Measurements from ENCODE around the gene RNF14. TPM values are rescaled to one million over a fixed set of nuclear protein-coding genes. Genes with fewer than 3 reads are reported as not detected.
"Not testable (repeated sequence)": the region's sequence is repeated elsewhere in the genome, so short reads cannot be mapped to it uniquely, and the experiment has no call there.

Gene RNF14
- total RNA-seq, 1 donor from 2014 or later = 51.6 TPM

- H3K4me3 Mint-ChIP-seq (ENCODE audit: unreplicated experiment) = no peak overlapping the region
- H3K27me3 Mint-ChIP-seq (ENCODE audit: unreplicated experiment) = peaks cover 1% of the 10 kb centered on the region
- peaks cover 3% of the 10 kb centered on the region for H3K4me1 Mint-ChIP-seq (ENCODE audit: unreplicated experiment)
- TF ChIP-seq, protein P1, sequence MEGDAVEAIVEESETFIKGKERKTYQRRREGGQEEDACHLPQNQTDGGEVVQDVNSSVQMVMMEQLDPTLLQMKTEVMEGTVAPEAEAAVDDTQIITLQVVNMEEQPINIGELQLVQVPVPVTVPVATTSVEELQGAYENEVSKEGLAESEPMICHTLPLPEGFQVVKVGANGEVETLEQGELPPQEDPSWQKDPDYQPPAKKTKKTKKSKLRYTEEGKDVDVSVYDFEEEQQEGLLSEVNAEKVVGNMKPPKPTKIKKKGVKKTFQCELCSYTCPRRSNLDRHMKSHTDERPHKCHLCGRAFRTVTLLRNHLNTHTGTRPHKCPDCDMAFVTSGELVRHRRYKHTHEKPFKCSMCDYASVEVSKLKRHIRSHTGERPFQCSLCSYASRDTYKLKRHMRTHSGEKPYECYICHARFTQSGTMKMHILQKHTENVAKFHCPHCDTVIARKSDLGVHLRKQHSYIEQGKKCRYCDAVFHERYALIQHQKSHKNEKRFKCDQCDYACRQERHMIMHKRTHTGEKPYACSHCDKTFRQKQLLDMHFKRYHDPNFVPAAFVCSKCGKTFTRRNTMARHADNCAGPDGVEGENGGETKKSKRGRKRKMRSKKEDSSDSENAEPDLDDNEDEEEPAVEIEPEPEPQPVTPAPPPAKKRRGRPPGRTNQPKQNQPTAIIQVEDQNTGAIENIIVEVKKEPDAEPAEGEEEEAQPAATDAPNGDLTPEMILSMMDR (IDR thresholded peaks at IDR 0.05; ENCODE audit: unreplicated experiment) = no peak
- H3K36me3 Mint-ChIP-seq (ENCODE audit: low read depth, unreplicated experiment) = no peaks in the 10 kb centered on the region
- no peak for DNase-seq (ENCODE audit: low spot score)
- H3K9me3 Mint-ChIP-seq (ENCODE audit: unreplicated experiment) = no peaks in the 10 kb centered on the region
- H3K27ac Mint-ChIP-seq (ENCODE audit: unreplicated experiment) = no peak overlapping the region
These were observed 63.2 kb downstream of the RNF14 start for GRCh38 chr5:142032150-142032549.

GRCh38 chr5:142032747-142033631 lies 64.1 kb downstream of the RNF14 start:
- peaks cover 1% of the 10 kb centered on the region for H3K27me3 Mint-ChIP-seq (ENCODE audit: unreplicated experiment)
- TF ChIP-seq, protein P1 (IDR thresholded peaks at IDR 0.05; ENCODE audit: unreplicated experiment) = no peak
- H3K36me3 Mint-ChIP-seq (ENCODE audit: low read depth, unreplicated experiment) = no peaks in the 10 kb centered on the region
- H3K9me3 Mint-ChIP-seq (ENCODE audit: unreplicated experiment) = no peaks in the 10 kb centered on the region
- peaks cover 3% of the 10 kb centered on the region for H3K4me1 Mint-ChIP-seq (ENCODE audit: unreplicated experiment)
- no peak for DNase-seq (ENCODE audit: low spot score)
- H3K27ac Mint-ChIP-seq (ENCODE audit: unreplicated experiment) = no peak overlapping the region
- H3K4me3 Mint-ChIP-seq (ENCODE audit: unreplicated experiment) = no peak overlapping the region

- not testable (repeated sequence) for H3K4me1 Mint-ChIP-seq (ENCODE audit: unreplicated experiment)
These were observed 65.0 kb downstream of the RNF14 start for GRCh38 chr5:142033632-142034567.

GRCh38 chr5:142034994-142035393 lies 66.1 kb downstream of the RNF14 start:
- Mint-ChIP-seq H3K9me3 (ENCODE audit: unreplicated experiment) (no peaks in the 10 kb centered on the region), H3K27me3 (ENCODE audit: unreplicated experiment) (peaks cover 1% of the 10 kb centered on the region), H3K4me3 (ENCODE audit: unreplicated experiment) (no peak overlapping the region), H3K36me3 (ENCODE audit: low read depth, unreplicated experiment) (no peaks in the 10 kb centered on the region), H3K27ac (ENCODE audit: unreplicated experiment) (no peak overlapping the region), H3K4me1 (ENCODE audit: unreplicated experiment) (peaks cover 3% of the 10 kb centered on the region)
- TF ChIP-seq, protein P1 (IDR thresholded peaks at IDR 0.05; ENCODE audit: unreplicated experiment) = no peak
- no peak for DNase-seq (ENCODE audit: low spot score)

More at GRCh38 chr5:142033632-142034567, 65.0 kb downstream of the RNF14 start:
- H3K4me3 Mint-ChIP-seq (ENCODE audit: unreplicated experiment); DNase-seq (ENCODE audit: low spot score); H3K27ac Mint-ChIP-seq (ENCODE audit: unreplicated experiment); H3K36me3 Mint-ChIP-seq (ENCODE audit: low read depth, unreplicated experiment); H3K9me3 Mint-ChIP-seq (ENCODE audit: unreplicated experiment); H3K27me3 Mint-ChIP-seq (ENCODE audit: unreplicated experiment): not testable (repeated sequence)

DNA sequence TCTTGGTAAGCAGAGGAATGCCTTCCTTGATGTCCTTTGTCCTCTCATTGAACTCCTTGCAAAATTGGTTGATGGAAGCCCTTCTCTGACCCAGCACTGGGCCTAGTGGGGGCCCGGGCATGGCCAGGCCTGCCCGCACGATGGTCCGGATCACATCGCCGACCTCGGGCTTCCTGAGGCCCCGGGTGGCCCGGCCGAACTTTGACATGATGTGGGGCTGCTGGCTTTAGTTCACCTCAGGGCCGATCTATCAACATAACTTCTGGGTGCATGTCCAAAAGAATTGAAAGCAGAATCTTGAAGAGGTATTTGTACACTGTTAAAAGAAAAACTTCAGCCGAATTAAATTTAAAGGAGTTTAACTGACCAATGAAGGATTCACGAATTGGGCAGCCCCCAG lies 68.0 kb downstream of the RNF14 start:
- TF ChIP-seq, protein P1 (IDR thresholded peaks at IDR 0.05; ENCODE audit: unreplicated experiment) = no peak
- Mint-ChIP-seq H3K27me3 (ENCODE audit: unreplicated experiment) (peaks cover 1% of the 10 kb centered on the region), H3K9me3 (ENCODE audit: unreplicated experiment) (no peaks in the 10 kb centered on the region), H3K4me1 (ENCODE audit: unreplicated experiment) (peaks cover 3% of the 10 kb centered on the region), H3K27ac (ENCODE audit: unreplicated experiment) (no peak overlapping the region), H3K36me3 (ENCODE audit: low read depth, unreplicated experiment) (peaks cover 3% of the 10 kb centered on the region), H3K4me3 (ENCODE audit: unreplicated experiment) (no peak overlapping the region)
- no peak for DNase-seq (ENCODE audit: low spot score)

DNA sequence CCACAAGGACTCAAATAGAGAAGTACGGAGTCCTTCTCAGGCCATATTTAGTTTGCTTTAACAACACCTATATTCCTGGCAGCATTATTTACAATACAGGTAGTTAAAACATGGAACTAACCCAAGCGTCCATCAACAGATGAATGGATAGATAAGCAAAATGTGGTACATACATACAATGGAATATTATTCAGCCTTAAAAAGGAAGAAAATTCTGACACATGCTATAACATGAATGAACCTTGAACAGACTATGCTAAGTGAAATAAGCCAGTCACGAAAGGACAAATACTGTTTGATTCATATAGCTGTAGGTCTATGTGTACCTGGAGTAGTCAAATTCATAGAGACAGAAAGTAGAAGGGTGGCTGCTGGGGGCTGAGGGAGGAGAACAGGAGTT lies 68.7 kb downstream of the RNF14 start:
- H3K4me1 Mint-ChIP-seq (ENCODE audit: unreplicated experiment); H3K27ac Mint-ChIP-seq (ENCODE audit: unreplicated experiment); H3K9me3 Mint-ChIP-seq (ENCODE audit: unreplicated experiment); H3K27me3 Mint-ChIP-seq (ENCODE audit: unreplicated experiment); H3K4me3 Mint-ChIP-seq (ENCODE audit: unreplicated experiment); H3K36me3 Mint-ChIP-seq (ENCODE audit: low read depth, unreplicated experiment); DNase-seq (ENCODE audit: low spot score): not testable (repeated sequence)

Data from endothelial cell (in vitro differentiated cells).